Bronchial epithelial cell (primary cell): ENCODE data around the gene VTI1A. TPM values are rescaled to one million over a fixed set of nuclear protein-coding genes. Genes with fewer than 3 reads are reported as not detected.

Source experiments
- DNase-seq: peaks from one replicate; pipeline ENCODE4 v3.0.0-alpha.2; 2010; ENCODE audit warnings: low read depth
- FAIRE-seq: peaks from 2 replicates; lab custom pipeline; 2011; peaks lifted over from hg19 to GRCh38; lab: Jason Lieb, UNC
- H3K27me3 ChIP-seq: 2 replicates; pipeline ENCODE4 v1.5.1; 2011; ENCODE audit warnings: low read length; ENCODE audit not compliant: control insufficient read depth, insufficient read depth
- H3K36me3 ChIP-seq: 2 replicates; pipeline ENCODE4 v1.5.1; 2011; ENCODE audit warnings: low read length; ENCODE audit not compliant: control insufficient read depth, insufficient read depth
- H3K4me3 ChIP-seq: 2 replicates; pipeline ENCODE4 v1.5.1; 2011; ENCODE audit warnings: mild to moderate bottlenecking, low read depth, low read length, control low read depth
- total RNA-seq: library from RNA; depleted of rRNA; stranded (reverse); fragments of >200 nt; gene quantifications from 2 replicates; pipeline ENCODE4 v1.2.1, GENCODE V29; 2014
- TF ChIP-seq, protein P1 (sequence below): IDR thresholded peaks from 2 replicates; pipeline ENCODE4 v1.5.1; 2011; ENCODE audit warnings: mild to moderate bottlenecking, moderate library complexity, low read length, control low read depth, inconsistent platforms; ENCODE audit not compliant: insufficient read depth, severe bottlenecking

The VTI1A gene
- total RNA-seq, 1 donor from 2014 or later = 36.6 TPM

DNA sequence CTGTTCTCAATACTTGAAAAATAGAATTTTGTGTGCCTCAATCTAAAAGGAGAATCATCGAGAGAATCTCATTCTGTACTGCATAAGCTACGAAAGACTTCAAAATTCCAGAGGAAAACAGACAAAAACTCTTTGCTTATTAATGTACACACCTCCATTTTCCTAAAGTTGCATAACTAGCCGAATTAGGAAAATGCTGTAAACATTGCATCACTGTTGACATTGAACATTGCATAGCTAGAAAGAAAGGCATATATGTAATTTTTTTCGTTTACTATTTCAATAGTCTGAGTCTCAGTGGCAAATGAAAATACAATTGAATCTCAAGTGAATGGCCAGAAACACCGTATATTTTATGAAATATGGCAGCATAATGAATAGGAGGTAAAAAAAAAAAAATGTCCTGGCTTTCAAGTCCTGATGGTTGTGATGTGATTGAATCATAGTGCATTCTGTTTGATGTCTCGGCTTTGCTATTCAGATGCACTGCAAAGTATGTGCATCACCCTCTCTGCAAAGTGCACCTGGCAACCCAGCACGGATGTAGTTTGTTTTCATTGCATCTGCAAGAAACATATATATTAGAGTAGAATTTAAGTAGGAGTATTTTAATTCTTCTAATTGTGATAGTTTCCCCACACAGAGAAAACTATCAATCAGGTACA is 196.7 kb downstream of the VTI1A start:
- DNase-seq (peak; percentile 60), FAIRE-seq (no peak)
- TF ChIP-seq, protein P1, sequence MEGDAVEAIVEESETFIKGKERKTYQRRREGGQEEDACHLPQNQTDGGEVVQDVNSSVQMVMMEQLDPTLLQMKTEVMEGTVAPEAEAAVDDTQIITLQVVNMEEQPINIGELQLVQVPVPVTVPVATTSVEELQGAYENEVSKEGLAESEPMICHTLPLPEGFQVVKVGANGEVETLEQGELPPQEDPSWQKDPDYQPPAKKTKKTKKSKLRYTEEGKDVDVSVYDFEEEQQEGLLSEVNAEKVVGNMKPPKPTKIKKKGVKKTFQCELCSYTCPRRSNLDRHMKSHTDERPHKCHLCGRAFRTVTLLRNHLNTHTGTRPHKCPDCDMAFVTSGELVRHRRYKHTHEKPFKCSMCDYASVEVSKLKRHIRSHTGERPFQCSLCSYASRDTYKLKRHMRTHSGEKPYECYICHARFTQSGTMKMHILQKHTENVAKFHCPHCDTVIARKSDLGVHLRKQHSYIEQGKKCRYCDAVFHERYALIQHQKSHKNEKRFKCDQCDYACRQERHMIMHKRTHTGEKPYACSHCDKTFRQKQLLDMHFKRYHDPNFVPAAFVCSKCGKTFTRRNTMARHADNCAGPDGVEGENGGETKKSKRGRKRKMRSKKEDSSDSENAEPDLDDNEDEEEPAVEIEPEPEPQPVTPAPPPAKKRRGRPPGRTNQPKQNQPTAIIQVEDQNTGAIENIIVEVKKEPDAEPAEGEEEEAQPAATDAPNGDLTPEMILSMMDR = no peak
- H3K36me3 ChIP-seq = no peaks in the 10 kb centered on the region
- no peaks in the 10 kb centered on the region for H3K27me3 ChIP-seq
- H3K4me3 ChIP-seq = no peak overlapping the region

- FAIRE-seq = no peak
- DNase-seq = no peak
- TF ChIP-seq, protein P1 = no peak
- no peaks in the 10 kb centered on the region for H3K36me3 ChIP-seq
- H3K27me3 ChIP-seq = no peaks in the 10 kb centered on the region
- no peak overlapping the region for H3K4me3 ChIP-seq
Observed at GRCh38 chr10:112644265-112644645, 197.2 kb downstream of the VTI1A start.

GRCh38 chr10:112649006-112649821 is 202.2 kb downstream of the VTI1A start:
- Histone ChIP-seq H3K36me3 (no peaks in the 10 kb centered on the region), H3K4me3 (no peak overlapping the region), H3K27me3 (no peaks in the 10 kb centered on the region)
- DNase-seq (peak; percentile 8), FAIRE-seq (no peak)
- TF ChIP-seq, protein P1 = no peak

DNA sequence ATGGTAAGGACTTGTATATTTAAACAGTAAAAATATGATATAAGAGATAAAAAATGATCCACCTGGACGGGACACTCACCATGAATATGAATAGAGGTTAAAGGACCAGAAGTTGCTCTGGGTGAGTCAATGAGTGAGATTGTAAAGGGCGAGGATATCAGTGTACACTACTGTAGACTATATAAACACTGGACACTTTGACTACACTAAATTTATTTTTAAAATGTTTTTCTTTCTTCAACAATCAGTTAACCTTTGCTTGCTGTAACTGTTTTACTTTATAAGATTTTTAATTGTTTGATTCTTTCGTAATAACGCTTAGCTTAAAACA is 202.8 kb downstream of the VTI1A start:
- H3K4me3 ChIP-seq = no peak overlapping the region
- FAIRE-seq (no peak), DNase-seq (no peak)
- no peaks in the 10 kb centered on the region for H3K36me3 ChIP-seq
- H3K27me3 ChIP-seq = no peaks in the 10 kb centered on the region
- TF ChIP-seq, protein P1 = no peak

DNA sequence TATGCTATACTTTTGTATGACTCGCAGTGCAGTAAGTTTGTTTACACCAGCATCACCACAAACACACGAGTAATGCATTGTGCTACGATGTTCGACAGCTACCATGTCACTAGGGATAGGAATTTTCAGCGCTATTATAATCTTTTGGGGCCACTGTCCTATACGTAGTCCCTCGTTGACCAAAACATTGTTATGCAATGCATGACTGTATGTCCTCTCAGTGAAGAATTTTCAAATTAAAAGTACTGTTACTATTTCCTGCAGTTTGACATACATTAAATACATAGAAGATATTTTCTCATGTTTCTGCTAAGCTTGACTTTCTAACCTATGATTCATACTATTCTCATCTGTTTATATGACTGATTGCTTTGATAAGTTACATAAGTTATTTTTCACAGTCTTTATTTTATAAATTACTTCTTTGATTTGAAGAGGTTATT is 203.6 kb downstream of the VTI1A start:
- Histone ChIP-seq H3K4me3 (no peak overlapping the region), H3K36me3 (no peaks in the 10 kb centered on the region), H3K27me3 (no peaks in the 10 kb centered on the region)
- FAIRE-seq (no peak), DNase-seq (peak; percentile 63)
- TF ChIP-seq, protein P1 = no peak
